NCI-H1436 (cell line): ENCODE data around the gene NLE1.
"Not testable (repeated sequence)": the region's sequence is repeated elsewhere in the genome, so short reads cannot be mapped to it uniquely, and the experiment has no call there.

Experiments used
- DNase-seq: peaks from one replicate; lab custom pipeline; 2025; lab: John Stamatoyannopoulos, UW

Gene NLE1

DNA sequence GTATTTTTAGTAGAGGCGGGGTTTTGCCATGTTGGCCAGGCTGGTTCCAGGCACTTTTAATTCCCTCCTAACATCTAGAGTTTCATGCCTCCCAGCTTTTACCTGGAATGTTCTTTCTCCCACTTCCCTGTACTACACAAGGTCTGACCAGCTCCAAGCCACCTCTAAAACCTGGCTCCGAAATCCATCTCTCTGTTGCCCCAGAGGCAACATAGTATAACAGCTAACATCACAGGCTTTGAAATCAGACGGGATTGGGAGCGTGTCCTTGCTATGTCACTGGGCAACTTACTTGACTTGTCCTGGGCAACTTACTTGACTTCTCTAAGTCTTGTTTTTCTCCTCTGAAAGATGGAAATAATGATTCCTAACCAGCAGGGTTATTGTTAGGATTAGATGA lies 20.7 kb upstream of the NLE1 start:
- no peak for DNase-seq

GRCh38 chr17:35161281-35161761 lies 19.2 kb upstream of the NLE1 start:
- DNase-seq, result no peak

DNA sequence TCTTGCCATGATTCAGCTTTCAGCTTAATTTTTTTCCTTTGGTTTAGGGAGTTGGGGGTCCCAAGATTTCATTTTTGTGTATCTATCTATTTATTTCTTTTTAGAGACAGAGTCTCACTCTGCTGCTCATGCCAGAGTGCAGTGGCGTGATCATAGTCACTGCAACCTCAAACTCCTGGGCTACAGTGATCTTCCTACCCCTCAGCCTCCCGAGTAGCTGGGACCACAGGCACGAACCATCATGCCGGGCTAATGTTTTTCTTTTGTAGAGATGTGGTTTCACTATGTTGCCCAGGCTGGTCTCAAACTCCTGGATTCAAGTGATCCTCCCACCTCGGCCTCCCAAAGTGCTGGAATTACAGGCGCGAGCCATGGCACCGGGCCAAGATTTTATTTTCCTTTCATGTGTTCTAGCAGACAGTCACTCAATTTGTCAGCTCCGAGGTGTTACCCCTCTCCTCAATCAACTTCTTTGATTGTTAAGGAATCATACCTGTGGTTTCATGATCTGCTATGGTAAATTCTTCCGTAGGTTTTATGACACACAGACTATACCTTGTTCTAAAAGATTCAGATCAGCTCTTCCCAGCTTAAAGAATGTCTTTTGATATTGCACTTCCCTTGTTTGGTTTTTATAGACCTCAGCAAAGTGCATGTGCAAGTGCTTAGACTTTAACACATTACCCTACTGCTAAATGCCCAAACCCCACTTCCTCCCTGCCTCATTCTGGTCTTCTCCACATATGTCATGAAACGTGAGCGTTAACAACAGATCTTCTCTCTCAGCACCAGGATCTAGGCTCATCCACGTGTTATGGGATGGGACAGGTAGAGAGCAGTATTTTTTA lies 18.5 kb upstream of the NLE1 start:
- DNase-seq, result no peak

- DNase-seq, result no peak
These were observed 17.8 kb upstream of the NLE1 start for GRCh38 chr17:35159940-35160339.

- DNase-seq, result no peak
These were observed 13.1 kb upstream of the NLE1 start for GRCh38 chr17:35155246-35155645.

- DNase-seq, result no peak
These were observed 12.4 kb upstream of the NLE1 start for GRCh38 chr17:35154196-35155165.

DNA sequence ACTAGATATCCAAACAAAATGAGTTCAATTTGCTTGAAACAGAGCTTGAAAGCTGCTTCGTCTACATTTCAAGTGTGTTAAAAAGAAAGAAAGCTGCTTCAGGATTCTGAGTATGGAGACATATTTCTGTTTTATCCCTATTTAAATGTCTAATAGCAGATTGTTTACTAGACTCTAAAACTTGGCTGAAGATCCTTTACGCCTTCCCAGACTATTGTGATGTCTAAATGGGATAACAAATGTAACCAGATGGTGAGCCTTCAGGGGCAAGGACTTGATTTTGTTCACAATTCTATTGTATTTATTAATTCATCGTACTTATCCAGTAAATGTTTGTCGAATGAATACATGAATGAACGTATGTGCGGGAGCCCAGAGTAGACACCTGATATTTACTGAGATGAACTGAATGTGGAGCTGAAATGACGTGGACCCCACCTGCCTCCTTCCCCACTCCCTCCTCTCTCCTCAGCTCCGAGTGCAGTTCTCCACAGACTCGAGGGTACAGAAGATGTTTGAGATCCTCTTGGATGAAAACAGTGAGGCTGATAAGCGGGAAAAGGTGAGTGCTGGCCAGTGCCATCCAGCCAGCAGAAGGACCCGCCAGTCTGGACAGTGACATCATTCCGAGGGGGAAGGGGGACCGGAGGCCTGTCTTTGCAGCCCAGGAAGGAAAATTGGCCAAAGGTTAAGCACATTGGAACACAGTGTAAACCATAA lies 10.5 kb upstream of the NLE1 start:
- no peak for DNase-seq

DNA sequence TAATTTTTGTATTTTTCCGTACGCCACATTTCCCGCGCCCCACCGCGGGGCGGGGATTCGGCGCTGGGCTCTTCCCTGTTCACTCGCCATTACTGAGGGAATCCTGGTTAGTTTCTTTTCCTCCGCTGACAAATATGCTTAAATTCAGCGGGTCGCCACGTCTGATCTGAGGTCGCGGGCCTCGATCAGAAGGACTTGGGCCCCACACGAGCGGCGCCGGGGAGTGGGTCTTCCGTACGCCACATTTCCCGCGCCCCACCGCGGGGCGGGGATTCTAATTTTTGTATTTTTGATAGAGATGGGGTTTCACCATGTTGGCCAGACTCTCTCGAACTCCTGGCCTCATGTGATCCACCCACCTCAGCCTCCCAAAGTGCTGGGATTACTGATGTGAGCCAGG lies 9.0 kb upstream of the NLE1 start:
- DNase-seq, result not testable (repeated sequence)

GRCh38 chr17:35149941-35150340 lies 7.8 kb upstream of the NLE1 start:
- DNase-seq, result no peak

DNA sequence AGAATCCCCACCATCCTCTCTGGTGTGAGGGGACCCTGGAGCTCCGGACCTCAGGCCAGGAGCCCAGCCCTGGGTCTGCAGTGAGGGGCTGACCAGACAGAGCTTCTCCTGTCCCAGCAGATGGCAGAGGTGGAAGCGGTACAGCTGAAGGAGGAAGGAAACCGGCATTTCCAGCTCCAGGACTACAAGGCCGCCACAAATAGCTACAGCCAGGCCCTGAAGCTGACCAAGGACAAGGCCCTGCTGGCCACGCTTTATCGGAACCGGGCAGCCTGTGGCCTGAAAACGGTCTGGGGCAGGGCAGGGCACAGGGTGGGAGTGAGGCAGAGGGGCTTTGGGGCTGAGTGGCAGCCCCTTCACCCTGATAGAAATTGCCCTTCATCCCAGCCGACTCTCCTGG lies 6.0 kb upstream of the NLE1 start:
- no peak for DNase-seq

- DNase-seq, result no peak
These were observed 5.3 kb upstream of the NLE1 start, which contains the start of gene UNC45B for GRCh38 chr17:35147375-35147905. Gene UNC45B, plus strand, starts transcription at chr17:35147817. Its CDS starts 447 bp downstream, at chr17:35148264.

DNA sequence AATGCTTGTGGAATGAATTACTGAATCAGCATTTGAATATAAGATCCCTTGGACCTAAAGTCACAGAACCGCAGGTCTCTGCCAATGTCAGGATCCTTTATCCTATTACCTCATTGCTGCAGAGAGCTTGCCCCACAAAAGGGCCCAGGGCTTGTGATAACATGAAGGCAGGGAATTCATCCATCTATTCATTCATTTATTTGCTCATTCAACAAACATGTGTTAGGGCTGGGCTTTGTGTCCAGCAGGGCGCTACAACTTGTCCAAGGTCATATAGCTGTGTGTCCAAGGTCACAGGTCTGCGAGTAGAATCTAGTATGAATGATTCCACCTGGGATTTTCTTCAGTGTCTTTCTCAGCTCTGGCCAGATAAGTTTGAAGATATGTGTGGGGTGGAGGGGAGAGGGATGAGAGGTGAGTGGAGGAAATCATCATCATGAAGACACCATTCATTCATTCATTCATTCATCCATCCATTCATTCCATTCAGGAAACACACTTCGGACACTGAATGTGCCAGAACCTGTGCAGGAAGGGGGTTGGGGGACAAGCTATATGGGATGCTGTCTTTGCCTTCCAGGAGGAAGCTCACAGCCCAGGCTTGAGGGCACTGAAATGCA lies 4.2 kb upstream of the NLE1 start:
- no peak for DNase-seq

- DNase-seq, result no peak
These were observed 2.7 kb upstream of the NLE1 start for GRCh38 chr17:35144840-35145239.

GRCh38 chr17:35142467-35142796 lies 329 bp upstream of the NLE1 start:
- DNase-seq, result no peak

- no peak for DNase-seq
These were observed 3.9 kb downstream of the NLE1 start for GRCh38 chr17:35138218-35138617.

DNA sequence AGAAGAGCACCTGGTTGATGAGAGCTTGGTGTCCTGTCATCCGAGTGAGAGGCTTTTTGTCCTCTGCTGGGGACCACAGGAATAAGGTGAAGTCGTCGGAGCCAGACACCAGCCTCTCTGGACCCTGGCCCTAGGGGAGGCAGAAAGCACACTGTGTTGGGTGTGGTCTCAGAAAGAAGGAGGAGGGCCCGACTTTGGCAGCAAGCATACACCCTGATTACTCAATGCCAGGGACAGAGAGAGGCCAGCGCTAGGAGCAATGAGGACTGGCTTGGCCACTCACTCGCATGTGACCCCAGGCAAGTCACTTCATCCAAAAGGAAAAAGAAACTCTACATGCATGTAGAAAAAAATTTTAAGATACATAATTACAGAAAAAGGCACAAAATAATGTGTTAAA lies 6.8 kb downstream of the NLE1 start:
- no peak for DNase-seq

- DNase-seq, result no peak
These were observed 9.1 kb downstream of the NLE1 start for GRCh38 chr17:35132816-35133550.

DNA sequence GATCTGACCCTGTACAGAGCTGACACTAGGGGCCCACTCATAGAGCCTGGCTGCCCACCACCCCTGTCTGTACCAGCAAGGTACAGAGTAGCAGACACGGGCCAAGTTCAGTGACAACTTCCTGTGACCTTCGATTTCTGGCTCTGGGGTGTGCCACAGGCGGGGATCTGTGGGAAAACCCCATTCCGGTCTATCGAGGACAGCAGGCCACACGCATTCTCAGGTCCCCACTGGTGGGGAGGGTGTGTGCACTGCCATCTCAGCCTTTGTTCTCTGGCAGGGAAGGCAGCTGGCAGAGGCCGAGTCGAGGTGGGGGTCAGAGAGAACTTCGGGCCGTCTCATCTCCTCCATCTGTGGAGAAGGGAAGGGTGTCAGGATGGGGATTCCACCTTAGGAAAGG lies 10.0 kb downstream of the NLE1 start:
- no peak for DNase-seq

DNA sequence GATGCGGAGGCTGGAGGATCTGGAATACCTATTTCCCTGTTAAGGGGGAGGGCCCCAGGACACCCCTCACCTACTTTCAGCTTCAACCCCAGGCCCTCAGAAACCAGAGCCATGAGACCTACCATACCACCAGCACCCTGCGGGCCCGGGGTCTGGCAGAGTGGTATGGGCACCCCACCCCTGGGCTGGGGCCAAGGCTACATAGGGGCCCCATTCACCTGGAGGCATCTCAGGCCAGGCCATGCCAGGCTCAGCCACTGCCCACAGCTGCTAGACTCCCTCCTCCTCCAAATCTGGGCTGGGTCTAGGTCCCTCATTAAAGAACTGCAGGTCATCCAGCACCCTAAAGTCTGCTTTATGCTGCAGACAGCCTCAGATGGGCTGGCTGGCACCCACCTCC lies 11.7 kb downstream of the NLE1 start:
- no peak for DNase-seq

GRCh38 chr17:35129973-35130351 lies 12.1 kb downstream of the NLE1 start:
- no peak for DNase-seq
